Measurements from ENCODE around the gene RBM12.

DNA sequence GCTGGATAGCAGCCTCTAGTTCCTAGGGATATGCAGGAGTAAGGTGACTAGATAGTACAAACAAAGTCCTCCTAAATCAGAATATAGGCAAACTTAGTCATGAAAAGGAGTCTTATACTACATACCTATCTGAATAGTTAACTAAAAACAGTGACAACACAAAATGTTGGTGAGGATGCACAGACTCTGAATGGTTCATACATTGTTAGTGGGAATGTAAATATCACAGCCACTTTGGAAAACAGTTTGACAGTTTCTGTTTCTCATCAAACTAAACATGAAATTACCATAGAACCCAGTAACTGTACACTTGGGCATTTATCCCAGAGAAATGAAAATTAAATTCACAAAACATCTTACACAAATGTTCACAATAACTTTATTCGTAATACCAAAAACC is 17.3 kb upstream of the RBM12 start:
- TF ChIP-seq, protein P1, sequence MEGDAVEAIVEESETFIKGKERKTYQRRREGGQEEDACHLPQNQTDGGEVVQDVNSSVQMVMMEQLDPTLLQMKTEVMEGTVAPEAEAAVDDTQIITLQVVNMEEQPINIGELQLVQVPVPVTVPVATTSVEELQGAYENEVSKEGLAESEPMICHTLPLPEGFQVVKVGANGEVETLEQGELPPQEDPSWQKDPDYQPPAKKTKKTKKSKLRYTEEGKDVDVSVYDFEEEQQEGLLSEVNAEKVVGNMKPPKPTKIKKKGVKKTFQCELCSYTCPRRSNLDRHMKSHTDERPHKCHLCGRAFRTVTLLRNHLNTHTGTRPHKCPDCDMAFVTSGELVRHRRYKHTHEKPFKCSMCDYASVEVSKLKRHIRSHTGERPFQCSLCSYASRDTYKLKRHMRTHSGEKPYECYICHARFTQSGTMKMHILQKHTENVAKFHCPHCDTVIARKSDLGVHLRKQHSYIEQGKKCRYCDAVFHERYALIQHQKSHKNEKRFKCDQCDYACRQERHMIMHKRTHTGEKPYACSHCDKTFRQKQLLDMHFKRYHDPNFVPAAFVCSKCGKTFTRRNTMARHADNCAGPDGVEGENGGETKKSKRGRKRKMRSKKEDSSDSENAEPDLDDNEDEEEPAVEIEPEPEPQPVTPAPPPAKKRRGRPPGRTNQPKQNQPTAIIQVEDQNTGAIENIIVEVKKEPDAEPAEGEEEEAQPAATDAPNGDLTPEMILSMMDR (IDR thresholded peaks at IDR 0.05; ENCODE audit: low read length), result no peak
- no peak for TF ChIP-seq EZH2 (IDR thresholded peaks at IDR 0.05; ENCODE audit: borderline replicate concordance, low read length)
